Hepatocyte (in vitro differentiated cells): ENCODE measurements around the gene AKR7A3.

Experiments used
- EZH2 ChIP-seq: fragments of 200-600 bp; sonication (generic); IDR thresholded peaks from 2 replicates; pipeline ENCODE4 v1.6.1; 2016; ENCODE audit warnings: antibody characterized with exemption, mild to moderate bottlenecking, borderline replicate concordance
- EZH2phosphoT487 ChIP-seq: fragments of 200-600 bp; sonication (generic); IDR thresholded peaks from one replicate; pipeline ENCODE4 v1.6.1; 2018; ENCODE audit warnings: antibody characterized with exemption, mild to moderate bottlenecking, low read depth, moderate library complexity; ENCODE audit not compliant: unreplicated experiment, severe bottlenecking
- TF ChIP-seq, protein P1 (sequence below): fragments of 200-600 bp; sonication (generic); IDR thresholded peaks from 2 replicates; pipeline ENCODE4 v1.5.1; 2016; ENCODE audit warnings: antibody characterized with exemption, mild to moderate bottlenecking; ENCODE audit not compliant: poor library complexity

DNA sequence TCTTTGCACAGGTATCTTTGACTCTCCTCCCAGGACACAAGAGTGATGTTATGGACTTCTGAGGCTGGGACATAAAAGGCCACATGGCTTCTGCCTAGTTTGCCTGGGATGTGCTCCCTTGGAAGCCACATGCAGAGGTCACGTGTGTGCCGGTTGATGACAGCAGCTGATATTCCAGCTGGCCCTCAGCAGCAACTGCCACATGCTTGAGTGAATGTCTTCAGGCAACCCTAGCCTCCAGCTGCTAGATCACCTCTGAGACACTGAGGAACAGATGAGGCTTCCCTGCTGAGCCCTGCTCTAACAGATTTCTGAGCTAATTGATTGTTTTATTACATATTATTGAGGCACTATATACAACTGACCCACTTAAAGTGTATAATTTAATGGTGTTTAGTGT is 11.6 kb upstream of the AKR7A3 start:
- TF ChIP-seq, protein P1, sequence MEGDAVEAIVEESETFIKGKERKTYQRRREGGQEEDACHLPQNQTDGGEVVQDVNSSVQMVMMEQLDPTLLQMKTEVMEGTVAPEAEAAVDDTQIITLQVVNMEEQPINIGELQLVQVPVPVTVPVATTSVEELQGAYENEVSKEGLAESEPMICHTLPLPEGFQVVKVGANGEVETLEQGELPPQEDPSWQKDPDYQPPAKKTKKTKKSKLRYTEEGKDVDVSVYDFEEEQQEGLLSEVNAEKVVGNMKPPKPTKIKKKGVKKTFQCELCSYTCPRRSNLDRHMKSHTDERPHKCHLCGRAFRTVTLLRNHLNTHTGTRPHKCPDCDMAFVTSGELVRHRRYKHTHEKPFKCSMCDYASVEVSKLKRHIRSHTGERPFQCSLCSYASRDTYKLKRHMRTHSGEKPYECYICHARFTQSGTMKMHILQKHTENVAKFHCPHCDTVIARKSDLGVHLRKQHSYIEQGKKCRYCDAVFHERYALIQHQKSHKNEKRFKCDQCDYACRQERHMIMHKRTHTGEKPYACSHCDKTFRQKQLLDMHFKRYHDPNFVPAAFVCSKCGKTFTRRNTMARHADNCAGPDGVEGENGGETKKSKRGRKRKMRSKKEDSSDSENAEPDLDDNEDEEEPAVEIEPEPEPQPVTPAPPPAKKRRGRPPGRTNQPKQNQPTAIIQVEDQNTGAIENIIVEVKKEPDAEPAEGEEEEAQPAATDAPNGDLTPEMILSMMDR = no peak
- TF ChIP-seq EZH2 (no peak), EZH2phosphoT487 (no peak)
